Measurements from ENCODE around the gene NBEA.

DNA sequence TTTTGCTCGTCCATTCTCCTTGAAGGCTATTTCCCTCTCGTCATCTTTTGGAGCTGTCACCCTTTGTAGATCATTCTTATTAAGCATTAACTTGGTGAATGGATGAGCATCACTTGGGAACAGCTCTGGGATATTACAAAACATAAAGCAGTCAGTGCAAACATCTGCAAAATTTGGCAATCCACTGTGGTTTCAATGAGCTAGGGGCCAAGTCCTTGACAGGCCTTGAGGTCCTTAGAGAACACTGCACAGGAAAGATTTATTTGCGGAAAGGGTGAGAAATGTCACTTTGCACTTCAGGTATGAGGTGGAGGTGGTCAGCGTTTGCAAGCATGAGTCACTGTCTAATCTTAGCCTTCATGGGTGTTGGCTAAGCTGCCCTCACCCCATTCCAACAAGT is 774.1 kb downstream of the NBEA start:
- TF ChIP-seq, protein P1, sequence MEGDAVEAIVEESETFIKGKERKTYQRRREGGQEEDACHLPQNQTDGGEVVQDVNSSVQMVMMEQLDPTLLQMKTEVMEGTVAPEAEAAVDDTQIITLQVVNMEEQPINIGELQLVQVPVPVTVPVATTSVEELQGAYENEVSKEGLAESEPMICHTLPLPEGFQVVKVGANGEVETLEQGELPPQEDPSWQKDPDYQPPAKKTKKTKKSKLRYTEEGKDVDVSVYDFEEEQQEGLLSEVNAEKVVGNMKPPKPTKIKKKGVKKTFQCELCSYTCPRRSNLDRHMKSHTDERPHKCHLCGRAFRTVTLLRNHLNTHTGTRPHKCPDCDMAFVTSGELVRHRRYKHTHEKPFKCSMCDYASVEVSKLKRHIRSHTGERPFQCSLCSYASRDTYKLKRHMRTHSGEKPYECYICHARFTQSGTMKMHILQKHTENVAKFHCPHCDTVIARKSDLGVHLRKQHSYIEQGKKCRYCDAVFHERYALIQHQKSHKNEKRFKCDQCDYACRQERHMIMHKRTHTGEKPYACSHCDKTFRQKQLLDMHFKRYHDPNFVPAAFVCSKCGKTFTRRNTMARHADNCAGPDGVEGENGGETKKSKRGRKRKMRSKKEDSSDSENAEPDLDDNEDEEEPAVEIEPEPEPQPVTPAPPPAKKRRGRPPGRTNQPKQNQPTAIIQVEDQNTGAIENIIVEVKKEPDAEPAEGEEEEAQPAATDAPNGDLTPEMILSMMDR (IDR thresholded peaks at IDR 0.05), result no peak
- TF ChIP-seq EP300 (IDR thresholded peaks at IDR 0.05) (no peak), ESRRA (IDR thresholded peaks at IDR 0.05; ENCODE audit: borderline replicate concordance, low read length) (no peak), FOSL2 (IDR thresholded peaks at IDR 0.05) (no peak), FOSL2 (CRISPR knock-in tag; IDR thresholded peaks at IDR 0.05) (no peak), HOXA7 (CRISPR knock-in tag; IDR thresholded peaks at IDR 0.05) (no peak), POLR2A (IDR thresholded peaks at IDR 0.05; ENCODE audit: low read length) (no peak), RAD21 (conservative IDR thresholded peaks at IDR 0.05 in 1 of 2, IDR thresholded peaks at IDR 0.05 in 1 of 2) (no peak), RCOR1 (IDR thresholded peaks at IDR 0.05; ENCODE audit: low read depth, low read length) (no peak), MYC (IDR thresholded peaks at IDR 0.05; ENCODE audit: borderline replicate concordance, low read length) (no peak)
- TF ChIP-seq, protein P2, sequence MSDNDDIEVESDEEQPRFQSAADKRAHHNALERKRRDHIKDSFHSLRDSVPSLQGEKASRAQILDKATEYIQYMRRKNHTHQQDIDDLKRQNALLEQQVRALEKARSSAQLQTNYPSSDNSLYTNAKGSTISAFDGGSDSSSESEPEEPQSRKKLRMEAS (IDR thresholded peaks at IDR 0.05), result no peak
- TF ChIP-seq, protein P3, sequence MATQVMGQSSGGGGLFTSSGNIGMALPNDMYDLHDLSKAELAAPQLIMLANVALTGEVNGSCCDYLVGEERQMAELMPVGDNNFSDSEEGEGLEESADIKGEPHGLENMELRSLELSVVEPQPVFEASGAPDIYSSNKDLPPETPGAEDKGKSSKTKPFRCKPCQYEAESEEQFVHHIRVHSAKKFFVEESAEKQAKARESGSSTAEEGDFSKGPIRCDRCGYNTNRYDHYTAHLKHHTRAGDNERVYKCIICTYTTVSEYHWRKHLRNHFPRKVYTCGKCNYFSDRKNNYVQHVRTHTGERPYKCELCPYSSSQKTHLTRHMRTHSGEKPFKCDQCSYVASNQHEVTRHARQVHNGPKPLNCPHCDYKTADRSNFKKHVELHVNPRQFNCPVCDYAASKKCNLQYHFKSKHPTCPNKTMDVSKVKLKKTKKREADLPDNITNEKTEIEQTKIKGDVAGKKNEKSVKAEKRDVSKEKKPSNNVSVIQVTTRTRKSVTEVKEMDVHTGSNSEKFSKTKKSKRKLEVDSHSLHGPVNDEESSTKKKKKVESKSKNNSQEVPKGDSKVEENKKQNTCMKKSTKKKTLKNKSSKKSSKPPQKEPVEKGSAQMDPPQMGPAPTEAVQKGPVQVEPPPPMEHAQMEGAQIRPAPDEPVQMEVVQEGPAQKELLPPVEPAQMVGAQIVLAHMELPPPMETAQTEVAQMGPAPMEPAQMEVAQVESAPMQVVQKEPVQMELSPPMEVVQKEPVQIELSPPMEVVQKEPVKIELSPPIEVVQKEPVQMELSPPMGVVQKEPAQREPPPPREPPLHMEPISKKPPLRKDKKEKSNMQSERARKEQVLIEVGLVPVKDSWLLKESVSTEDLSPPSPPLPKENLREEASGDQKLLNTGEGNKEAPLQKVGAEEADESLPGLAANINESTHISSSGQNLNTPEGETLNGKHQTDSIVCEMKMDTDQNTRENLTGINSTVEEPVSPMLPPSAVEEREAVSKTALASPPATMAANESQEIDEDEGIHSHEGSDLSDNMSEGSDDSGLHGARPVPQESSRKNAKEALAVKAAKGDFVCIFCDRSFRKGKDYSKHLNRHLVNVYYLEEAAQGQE (IDR thresholded peaks at IDR 0.05), result no peak
- TF ChIP-seq, protein P4, sequence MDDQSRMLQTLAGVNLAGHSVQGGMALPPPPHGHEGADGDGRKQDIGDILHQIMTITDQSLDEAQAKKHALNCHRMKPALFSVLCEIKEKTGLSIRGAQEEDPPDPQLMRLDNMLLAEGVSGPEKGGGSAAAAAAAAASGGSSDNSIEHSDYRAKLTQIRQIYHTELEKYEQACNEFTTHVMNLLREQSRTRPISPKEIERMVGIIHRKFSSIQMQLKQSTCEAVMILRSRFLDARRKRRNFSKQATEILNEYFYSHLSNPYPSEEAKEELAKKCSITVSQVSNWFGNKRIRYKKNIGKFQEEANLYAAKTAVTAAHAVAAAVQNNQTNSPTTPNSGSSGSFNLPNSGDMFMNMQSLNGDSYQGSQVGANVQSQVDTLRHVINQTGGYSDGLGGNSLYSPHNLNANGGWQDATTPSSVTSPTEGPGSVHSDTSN (IDR thresholded peaks at IDR 0.05), result no peak

Data from A549 (cell line).